Measurements from ENCODE around the gene ASAP3.

DNA sequence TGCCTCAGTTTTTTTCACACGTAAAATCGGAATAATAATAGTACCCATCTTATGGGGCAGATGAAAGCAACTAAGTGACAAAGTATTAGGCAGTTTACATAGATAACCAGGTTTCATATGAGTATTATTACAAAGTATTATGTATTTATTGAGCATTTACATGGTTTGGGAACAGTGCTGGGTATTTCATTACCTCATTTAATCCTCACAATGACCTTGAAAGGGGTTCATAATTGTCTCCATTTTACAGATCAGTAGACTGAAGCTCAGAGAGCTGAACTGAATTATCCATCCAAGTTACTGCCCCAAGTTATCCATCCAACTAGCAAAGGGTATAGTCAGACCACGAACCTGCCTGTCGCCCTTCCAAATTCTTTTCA lies 80.6 kb downstream of the ASAP3 start:
- TF ChIP-seq EP300 (IDR thresholded peaks at IDR 0.05): no peak
- no peak for TF ChIP-seq CTCF (IDR thresholded peaks at IDR 0.05)
- TF ChIP-seq POLR2A (IDR thresholded peaks at IDR 0.05): no peak
